ENCODE results near the gene OLFML1. TPM values are rescaled to one million over a fixed set of nuclear protein-coding genes. Genes with fewer than 3 reads are reported as not detected.

OLFML1 gene
- total and polyA plus RNA-seq, 2 of the 13 experiments (the other 11 are each of a cell fraction or from before 2014, with no cell fraction given) = 0.89 to 0.90 TPM

DNA sequence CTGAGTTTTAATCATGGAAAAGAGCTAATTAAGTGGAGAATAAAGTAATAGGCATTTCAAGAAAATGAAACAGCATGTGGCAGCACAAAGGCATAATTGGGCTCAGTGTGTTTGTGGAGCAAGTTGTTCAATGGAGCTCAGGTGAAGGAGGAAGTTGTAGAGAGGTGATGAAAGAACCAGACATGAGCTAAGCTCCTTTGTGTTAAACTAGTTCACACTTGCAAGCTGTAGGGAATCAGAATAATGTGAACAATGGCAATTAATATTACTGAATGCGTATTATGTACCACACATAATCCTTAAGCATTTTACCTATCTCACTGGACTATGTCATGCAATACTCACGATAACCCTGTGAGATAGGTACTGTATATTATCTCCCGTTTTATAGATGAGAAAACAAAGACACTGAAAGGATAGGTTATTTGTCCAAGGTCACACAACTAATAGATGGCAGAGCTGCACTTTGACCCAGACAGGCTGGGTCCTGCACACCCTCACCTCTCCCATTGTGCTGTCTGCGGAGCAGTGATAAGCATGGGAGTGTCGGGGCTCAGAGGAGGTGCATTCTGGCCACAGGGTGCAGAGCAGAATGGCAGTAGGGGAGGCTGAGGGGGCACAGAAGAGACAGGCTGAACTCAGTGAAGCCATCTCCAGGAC lies 8.9 kb downstream of the OLFML1 start (continued):
- TF ChIP-seq, protein P1, sequence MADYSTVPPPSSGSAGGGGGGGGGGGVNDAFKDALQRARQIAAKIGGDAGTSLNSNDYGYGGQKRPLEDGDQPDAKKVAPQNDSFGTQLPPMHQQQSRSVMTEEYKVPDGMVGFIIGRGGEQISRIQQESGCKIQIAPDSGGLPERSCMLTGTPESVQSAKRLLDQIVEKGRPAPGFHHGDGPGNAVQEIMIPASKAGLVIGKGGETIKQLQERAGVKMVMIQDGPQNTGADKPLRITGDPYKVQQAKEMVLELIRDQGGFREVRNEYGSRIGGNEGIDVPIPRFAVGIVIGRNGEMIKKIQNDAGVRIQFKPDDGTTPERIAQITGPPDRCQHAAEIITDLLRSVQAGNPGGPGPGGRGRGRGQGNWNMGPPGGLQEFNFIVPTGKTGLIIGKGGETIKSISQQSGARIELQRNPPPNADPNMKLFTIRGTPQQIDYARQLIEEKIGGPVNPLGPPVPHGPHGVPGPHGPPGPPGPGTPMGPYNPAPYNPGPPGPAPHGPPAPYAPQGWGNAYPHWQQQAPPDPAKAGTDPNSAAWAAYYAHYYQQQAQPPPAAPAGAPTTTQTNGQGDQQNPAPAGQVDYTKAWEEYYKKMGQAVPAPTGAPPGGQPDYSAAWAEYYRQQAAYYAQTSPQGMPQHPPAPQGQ (CRISPR knock-in tag; IDR thresholded peaks at IDR 0.05; ENCODE audit: borderline replicate concordance) = no peak
- no peak for TF ChIP-seq GFI1 (CRISPR knock-in tag; IDR thresholded peaks at IDR 0.05; ENCODE audit: borderline replicate concordance)
- TF ChIP-seq CEBPB (IDR thresholded peaks at IDR 0.05; ENCODE audit: borderline replicate concordance, low read depth, low read length) = no peak
- TF ChIP-seq ZNF282 (IDR thresholded peaks at IDR 0.05; ENCODE audit: partially characterized antibody) = no peak
- TF ChIP-seq, protein P2, sequence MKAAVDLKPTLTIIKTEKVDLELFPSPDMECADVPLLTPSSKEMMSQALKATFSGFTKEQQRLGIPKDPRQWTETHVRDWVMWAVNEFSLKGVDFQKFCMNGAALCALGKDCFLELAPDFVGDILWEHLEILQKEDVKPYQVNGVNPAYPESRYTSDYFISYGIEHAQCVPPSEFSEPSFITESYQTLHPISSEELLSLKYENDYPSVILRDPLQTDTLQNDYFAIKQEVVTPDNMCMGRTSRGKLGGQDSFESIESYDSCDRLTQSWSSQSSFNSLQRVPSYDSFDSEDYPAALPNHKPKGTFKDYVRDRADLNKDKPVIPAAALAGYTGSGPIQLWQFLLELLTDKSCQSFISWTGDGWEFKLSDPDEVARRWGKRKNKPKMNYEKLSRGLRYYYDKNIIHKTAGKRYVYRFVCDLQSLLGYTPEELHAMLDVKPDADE (CRISPR knock-in tag; IDR thresholded peaks at IDR 0.05) = no peak
- no peak for TF ChIP-seq TEAD3 (CRISPR knock-in tag; optimal IDR thresholded peaks at IDR 0.05; ENCODE audit: borderline replicate concordance)

DNA sequence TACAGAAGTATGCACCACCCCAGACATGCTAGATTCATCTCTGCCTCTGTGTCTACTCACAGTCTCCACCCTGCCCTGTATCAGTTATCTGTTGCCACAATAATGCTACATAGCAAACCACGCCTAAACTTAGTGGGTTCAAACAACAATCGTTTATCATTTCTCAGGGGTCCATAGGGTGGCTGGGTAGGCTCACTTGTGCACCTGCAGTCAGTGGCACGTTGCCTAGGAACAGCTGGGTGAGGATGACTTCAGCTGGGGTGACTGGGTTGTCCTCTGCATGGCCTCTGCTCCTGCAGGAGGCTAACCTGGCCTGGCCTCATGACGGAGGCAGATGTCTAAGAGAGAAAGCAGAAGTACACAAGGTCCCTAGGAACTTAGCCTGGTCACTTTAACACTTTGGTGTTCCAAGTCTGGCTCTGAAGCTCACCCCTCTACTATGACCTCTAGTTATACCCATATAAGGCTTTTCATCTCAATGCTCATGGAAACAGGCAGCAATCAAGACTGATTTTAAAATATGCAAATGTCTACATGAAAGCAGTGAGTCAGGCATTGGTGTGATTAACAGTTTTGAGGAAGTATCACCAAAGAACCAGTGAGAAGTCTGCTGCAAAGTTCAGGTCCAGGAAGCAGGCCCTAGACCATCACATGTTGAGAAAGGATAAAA lies 10.7 kb downstream of the OLFML1 start:
- Histone ChIP-seq H3K27me3 (ENCODE audit: control insufficient read depth in 1 of 2, insufficient read depth in 2 of 2, low read length in 2 of 2) (no peaks in the 10 kb centered on the region; a peak in 1 of 5 replicates), H3K9ac (ENCODE audit: insufficient read depth, low read depth, low read length) (no peak overlapping the region), H3K36me3 (replicated peaks in 1 of 2; ENCODE audit: control insufficient read depth in 1 of 2, insufficient read depth in 2 of 2, low read length in 2 of 2) (no peaks in the 10 kb centered on the region), H4K20me1 (ENCODE audit: insufficient read depth, low read length) (no peaks in the 10 kb centered on the region), H3K4me1 (ENCODE audit: insufficient read depth, low read length) (peaks cover 16% of the 10 kb centered on the region), H3K79me2 (ENCODE audit: insufficient read depth, low read length) (no peaks in the 10 kb centered on the region), H3K9me3 (ENCODE audit: low read length) (no peaks in the 10 kb centered on the region), H2AFZ (ENCODE audit: low read length) (no peak overlapping the region), H3K4me3 (replicated peaks in 1 of 3; ENCODE audit: insufficient read depth in 1 of 3, low read depth in 2 of 3, low read length in 3 of 3) (no peak overlapping the region), H3K4me2 (ENCODE audit: low read depth, low read length) (no peak overlapping the region), H3K27ac (ENCODE audit: extremely low read length, insufficient read depth, low read length) (no peak overlapping the region)
- intact Hi-C loops (cut with micrococcal nuclease; ENCODE audit: unreplicated experiment) (no loop called here), in situ Hi-C loops (cut with HindIII; ENCODE audit: extremely low pct_ligation_motif_present, low pct_unique_long_range_greater_than_20kb) (no loop called here)
- BruUV-seq (replicated peaks) = no TSS peak
- no peak for ATAC-seq
- ChIA-PET CTCF (ENCODE audit: low intra/inter-chr PET ratio, low total read pairs) (no interaction called here), POLR2A (no interaction called here)
- no peak for DNase-seq (ENCODE audit: low spot score)
- TF ChIP-seq SP2 (CRISPR knock-in tag; IDR thresholded peaks at IDR 0.05) (no peak), SIX4 (CRISPR knock-in tag; IDR thresholded peaks at IDR 0.05) (no peak), JARID2 (CRISPR knock-in tag; IDR thresholded peaks at IDR 0.05; ENCODE audit: insufficient replicate concordance) (no peak), ZNF768 (CRISPR knock-in tag; IDR thresholded peaks at IDR 0.05) (no peak), ZMYM3 (CRISPR knock-in tag; IDR thresholded peaks at IDR 0.05) (no peak), ZNF253 (CRISPR knock-in tag; IDR thresholded peaks at IDR 0.05; ENCODE audit: borderline replicate concordance) (no peak)
- 43% methylated on average over 4 of the region's 4 CpGs for WGBS (ENCODE audit: low lambda C conversion rate)
- FAIRE-seq = no peak

Measured in HepG2 (cell line).